ENCODE results near the gene GPX5.

GPX5 gene

GRCh38 chr6:28563430-28564095 lies 37.9 kb downstream of the GPX5 start:
- DNase-seq: no peak

DNA sequence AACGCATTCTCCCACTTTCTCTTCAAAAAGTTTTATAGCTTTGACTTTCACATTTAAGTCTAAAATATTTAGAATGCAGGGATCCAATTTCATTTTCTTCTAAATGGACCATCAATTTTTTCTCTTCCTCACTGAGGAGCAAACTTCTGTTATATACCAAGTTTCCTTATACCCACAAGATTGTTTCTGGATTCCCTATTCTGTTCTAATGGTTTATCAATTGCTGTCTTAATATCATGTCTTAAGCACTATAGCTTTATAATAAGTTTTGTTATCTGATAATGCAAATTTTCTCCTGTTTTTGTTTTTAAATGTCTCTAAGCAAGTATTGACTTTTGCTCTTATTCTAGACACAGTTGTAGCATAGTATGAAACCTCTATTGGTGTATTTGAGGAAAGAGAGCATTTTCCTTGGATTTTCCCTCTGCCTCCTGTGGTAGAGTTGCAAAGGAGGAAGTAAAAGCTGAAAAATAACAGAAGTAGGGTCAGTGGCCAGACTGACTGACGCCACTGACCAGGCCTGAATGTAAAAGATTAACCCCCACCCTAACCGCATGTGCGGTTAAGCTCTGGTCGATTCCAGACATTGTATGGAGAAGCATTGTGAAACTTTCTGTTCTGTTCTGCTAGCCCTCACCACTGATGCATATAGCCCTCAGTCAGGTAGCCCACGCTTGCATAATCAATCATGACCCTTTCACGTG lies 40.3 kb downstream of the GPX5 start:
- DNase-seq: no peak

DNA sequence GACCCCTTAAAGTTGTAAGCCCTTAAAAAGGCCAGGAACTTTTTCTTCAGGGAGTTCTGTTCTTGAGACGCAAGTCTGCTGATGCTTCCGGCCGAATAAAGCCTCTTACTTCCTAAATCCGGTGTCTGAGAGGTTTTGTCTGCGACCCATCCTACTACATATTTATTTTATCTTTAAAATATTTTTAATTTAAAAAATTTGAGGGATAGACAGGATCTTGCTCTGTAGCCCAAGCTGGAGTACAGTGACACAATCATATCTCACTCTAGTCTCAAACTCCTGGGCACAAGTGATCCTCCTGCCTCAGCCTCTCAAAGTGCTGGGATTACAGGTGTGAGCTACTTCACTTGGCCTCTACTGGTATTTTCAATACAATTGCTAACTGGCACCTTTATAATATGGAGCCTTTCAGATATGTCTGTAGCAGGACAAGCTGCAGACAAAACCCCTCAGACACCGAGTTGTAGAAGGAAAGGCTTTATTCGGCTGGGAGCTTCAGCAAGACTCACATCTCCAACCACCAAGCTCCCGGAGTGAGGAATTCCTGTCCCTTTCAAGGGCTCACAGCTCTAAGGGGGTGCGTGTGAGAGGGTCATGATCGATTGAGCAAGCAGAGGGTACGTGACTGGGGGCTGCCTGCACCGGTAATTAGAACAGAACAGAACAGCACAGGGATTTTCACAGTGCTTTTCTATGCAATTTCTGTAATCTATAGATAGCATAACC lies 41.0 kb downstream of the GPX5 start:
- no peak for DNase-seq

- DNase-seq: no peak
These were observed 41.8 kb downstream of the GPX5 start for GRCh38 chr6:28567506-28567905.

GRCh38 chr6:28568515-28569108 lies 42.9 kb downstream of the GPX5 start:
- DNase-seq: no peak

- no peak for DNase-seq
These were observed 44.1 kb downstream of the GPX5 start for GRCh38 chr6:28569748-28570147.

DNA sequence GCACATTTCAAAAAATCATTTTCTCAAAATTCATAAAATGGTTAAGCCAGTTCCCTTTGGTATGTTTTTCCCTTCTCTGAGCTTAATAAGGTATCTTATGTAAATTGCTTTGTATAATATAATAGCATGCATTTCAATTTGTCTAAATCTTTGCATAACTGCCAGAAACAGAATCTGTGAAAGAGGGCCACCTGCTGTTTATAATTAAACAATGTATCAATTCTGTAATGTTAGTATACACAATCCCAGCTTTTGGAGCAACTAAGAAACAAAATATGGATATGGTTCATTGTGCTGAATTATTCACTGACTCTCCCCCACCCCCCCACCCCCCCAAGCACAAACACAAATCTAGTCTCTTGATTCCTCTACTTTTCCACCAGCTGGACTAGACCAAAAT lies 54.8 kb downstream of the GPX5 start:
- no peak for DNase-seq

GRCh38 chr6:28583463-28583862 lies 57.8 kb downstream of the GPX5 start:
- no peak for DNase-seq

Measured in effector CD4-positive, alpha-beta T cell (primary cell).